HCT116 (cell line): ENCODE measurements around the gene SLC26A9. TPM values are rescaled to one million over a fixed set of nuclear protein-coding genes. Genes with fewer than 3 reads are reported as not detected.

Experiments used
- ATAC-seq: fragments of 200-7000 bp; cut with Tn5 transposase; 2 replicates; pipeline ENCODE4 v1.9.1; 2020; ENCODE audit warnings: mild to moderate bottlenecking, moderate library complexity
- BruUV-seq: library from RNA; stranded (reverse); fragments of 400-500 nt; replicated peaks from 2 replicates; lab custom pipeline; 2021; lab: Mats Ljungman, UMichigan
- CTCF ChIA-PET: fragments of 300-600 bp; sonication (Branson Sonifier 250); formaldehyde crosslinking; loops from one replicate; lab custom pipeline; 2021; ENCODE audit warnings: antibody characterized with exemption; lab: Charles Lee
- POLR2A ChIA-PET: fragments of 300-600, 350-600 bp; sonication (Branson Sonifier 250); formaldehyde crosslinking; loops from one replicate; lab custom pipeline; 2021; ENCODE audit warnings: antibody characterized with exemption; lab: Charles Lee
- RAD21 ChIA-PET, 2 experiments: fragments of 300-600 bp; sonication (Branson Sonifier 250); formaldehyde crosslinking; loops; one replicate each; lab custom pipeline; 2023; ENCODE audit warnings: low total read pairs in 2 of 2; ENCODE audit not compliant: uncharacterized antibody in 2 of 2, unreplicated experiment in 2 of 2, low non-redundant PET in 1 of 2; lab: Charles Lee
- DNase-seq: peaks from one replicate; pipeline ENCODE4 v3.0.0-alpha.2; 2010; ENCODE audit warnings: low read depth, low spot score
- H2AFZ ChIP-seq: fragments of 200-600 bp; shearing (Covaris generic), sonication (generic); 2 replicates; pipeline ENCODE4 v1.6.1; 2017; ENCODE audit warnings: low read depth, mixed run types, mixed read lengths, antibody characterized with exemption, low read length; ENCODE audit not compliant: poor library complexity, severe bottlenecking
- H3K27ac ChIP-seq: 2 replicates; pipeline ENCODE4 v1.5.1; 2012; ENCODE audit warnings: low read depth, low read length
- H3K27me3 ChIP-seq: fragments of 200-600 bp; sonication (generic); 2 replicates; pipeline ENCODE4 v1.6.1; 2016; ENCODE audit warnings: mixed run types, low read length, mixed read lengths; ENCODE audit not compliant: insufficient read depth
- H3K36me3 ChIP-seq, 2 experiments: fragments of 200-500 bp in 1 of 2; fragments of 200-600 bp in 1 of 2; sonication (Bioruptor generic) in 1 of 2; sonication (generic) in 1 of 2; 2 replicates each; pipeline versions ENCODE4 v1.5.1 to v1.6.1; 2014 to 2016; ENCODE audit warnings: low read length in 2 of 2, inconsistent platforms in 1 of 2, mixed read lengths in 1 of 2, mixed run types in 1 of 2; ENCODE audit not compliant: insufficient read depth in 2 of 2, control insufficient read depth in 1 of 2
- H3K4me1 ChIP-seq, 2 experiments: fragments of 200-600 bp in 1 of 2; sonication (generic) in 1 of 2; 2 replicates each; pipeline versions ENCODE4 v1.5.1 to v1.6.1; 2012 to 2017; ENCODE audit warnings: low read length in 2 of 2, inconsistent platforms in 1 of 2, mild to moderate bottlenecking in 1 of 2, mixed read lengths in 1 of 2, mixed run types in 1 of 2, moderate library complexity in 1 of 2; ENCODE audit not compliant: insufficient read depth in 2 of 2, control insufficient read depth in 1 of 2
- H3K4me2 ChIP-seq: fragments of 200-600 bp; sonication (generic); 2 replicates; pipeline ENCODE4 v1.6.1; 2017; ENCODE audit warnings: mixed run types, low read length, mixed read lengths
- H3K4me3 ChIP-seq, 2 experiments: fragments of 200-600 bp in 1 of 2; sonication (generic) in 1 of 2; replicated peaks in 1 of 2; 2 replicates each; pipeline ENCODE4 v1.5.1; 2011 to 2016; ENCODE audit warnings: low read length in 2 of 2, control low read depth in 1 of 2, low read depth in 1 of 2, mild to moderate bottlenecking in 1 of 2, mixed read lengths in 1 of 2, mixed run types in 1 of 2
- H3K79me2 ChIP-seq: fragments of 200-600 bp; sonication (generic); 2 replicates; pipeline ENCODE4 v1.6.1; 2017; ENCODE audit warnings: mild to moderate bottlenecking, mixed run types, low read length, moderate library complexity, mixed read lengths; ENCODE audit not compliant: insufficient read depth
- H3K9ac ChIP-seq: fragments of 200-600 bp; sonication (generic); 2 replicates; pipeline ENCODE4 v1.6.1; 2016; ENCODE audit warnings: low read length, mixed read lengths
- H3K9me2 ChIP-seq: fragments of 200-600 bp; sonication (generic), shearing (Covaris generic); 2 replicates; pipeline ENCODE4 v1.6.1; 2017; ENCODE audit warnings: mixed run types, mild to moderate bottlenecking, moderate library complexity; ENCODE audit not compliant: insufficient read depth
- H3K9me3 ChIP-seq, 2 experiments: fragments of 200-500 bp in 1 of 2; fragments of 200-600 bp in 1 of 2; sonication (Bioruptor generic) in 1 of 2; sonication (generic) in 1 of 2; 2 replicates each; pipeline ENCODE4 v1.6.1; 2014 to 2017; ENCODE audit warnings: low read length in 2 of 2, mixed read lengths in 2 of 2, inconsistent platforms in 1 of 2, low read depth in 1 of 2, mild to moderate bottlenecking in 1 of 2, mixed run types in 1 of 2, moderate library complexity in 1 of 2; ENCODE audit not compliant: control insufficient read depth in 1 of 2, insufficient read depth in 1 of 2
- H4K20me1 ChIP-seq: fragments of 200-600 bp; sonication (generic), shearing (Covaris generic); 2 replicates; pipeline ENCODE4 v1.6.1; 2017; ENCODE audit warnings: mixed run types, mild to moderate bottlenecking, moderate library complexity; ENCODE audit not compliant: insufficient read depth
- EGR1 ChIP-seq: IDR thresholded peaks from 2 replicates; pipeline ENCODE4 v1.6.1; 2012; ENCODE audit warnings: low read depth
- FOSL1 ChIP-seq: IDR thresholded peaks from 2 replicates; pipeline ENCODE4 v1.6.1; 2012; ENCODE audit warnings: low read depth
- POLR2A ChIP-seq: IDR thresholded peaks from 2 replicates; pipeline ENCODE4 v1.7.0; 2011; ENCODE audit warnings: borderline replicate concordance; ENCODE audit not compliant: insufficient read depth, insufficient read length; ENCODE audit errors: extremely low read depth
- POLR2AphosphoS5 ChIP-seq: IDR thresholded peaks from 2 replicates; pipeline ENCODE4 v1.6.1; 2011; ENCODE audit warnings: mild to moderate bottlenecking, low read depth, low read length, moderate library complexity
- SRF ChIP-seq: IDR thresholded peaks from 2 replicates; pipeline ENCODE4 v1.6.1; 2012; ENCODE audit warnings: low read depth
- intact Hi-C: fragments of 100-400 bp; cut with micrococcal nuclease; formaldehyde crosslinking; loops from 2 replicates; pipeline ENCODE4 v1.10.0; 2022
- total RNA-seq: library from RNA; stranded (reverse); gene quantifications from one replicate; pipeline ENCODE4 v1.2.1, GENCODE V29; 2021; ENCODE audit not compliant: unreplicated experiment
- TF ChIP-seq, protein P1 (sequence below): IDR thresholded peaks from 2 replicates; pipeline ENCODE4 v1.6.1; 2012

The SLC26A9 gene
- total RNA-seq, 1 experiment from 2014 or later: not detected

DNA sequence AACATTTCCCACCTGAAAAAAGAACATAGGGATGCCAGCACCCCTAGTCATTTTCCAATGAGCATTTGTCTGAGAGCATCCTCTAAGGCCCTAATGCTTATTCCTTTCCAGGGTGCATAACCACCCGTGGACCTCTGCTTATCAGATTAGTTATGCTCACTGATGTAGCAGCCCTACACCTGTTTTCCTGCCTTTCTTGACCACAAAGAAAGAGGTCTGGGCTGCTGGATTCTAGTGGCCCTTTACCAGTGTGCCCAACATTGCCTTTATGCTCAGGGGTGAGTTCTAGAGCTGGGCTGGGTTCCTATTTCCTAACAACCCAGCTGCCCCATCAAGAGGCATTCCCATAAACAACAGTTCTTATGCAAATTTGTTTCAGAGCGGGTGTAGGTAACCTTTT is 73.0 kb downstream of the SLC26A9 start:
- no peak overlapping the region for H3K4me2 ChIP-seq
- DNase-seq (no peak), ATAC-seq (no peak)
- ChIA-PET CTCF (no interaction called here), POLR2A (no interaction called here), RAD21 (no interaction called here)
- no peaks in the 10 kb centered on the region; a peak in 1 of 4 replicates for H3K9me3 ChIP-seq
- no peak overlapping the region for H2AFZ ChIP-seq
- no peak overlapping the region for H3K9ac ChIP-seq
- no peaks in the 10 kb centered on the region for H3K36me3 ChIP-seq
- H3K27me3 ChIP-seq: no peaks in the 10 kb centered on the region
- H4K20me1 ChIP-seq: no peaks in the 10 kb centered on the region
- H3K79me2 ChIP-seq: no peaks in the 10 kb centered on the region
- H3K4me3 ChIP-seq: no peak overlapping the region
- intact Hi-C loops: no loop called here
- no peak for TF ChIP-seq EGR1
- TF ChIP-seq FOSL1: no peak
- TF ChIP-seq, protein P1, sequence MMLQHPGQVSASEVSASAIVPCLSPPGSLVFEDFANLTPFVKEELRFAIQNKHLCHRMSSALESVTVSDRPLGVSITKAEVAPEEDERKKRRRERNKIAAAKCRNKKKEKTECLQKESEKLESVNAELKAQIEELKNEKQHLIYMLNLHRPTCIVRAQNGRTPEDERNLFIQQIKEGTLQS: no peak
- TF ChIP-seq POLR2AphosphoS5: no peak
- TF ChIP-seq SRF: no peak
- no peak for TF ChIP-seq POLR2A
- no peaks in the 10 kb centered on the region for H3K4me1 ChIP-seq
- no TSS peak for BruUV-seq
- no peaks in the 10 kb centered on the region for H3K9me2 ChIP-seq
- no peak overlapping the region for H3K27ac ChIP-seq

Other genes starting within 250 kb of the SLC26A9 start
- 237 TPM for gene NUCKS1, start 193.3 kb downstream of the SLC26A9 start, total RNA-seq
- gene RAB29, start 168.0 kb downstream of the SLC26A9 start, total RNA-seq: 17.7 TPM
- gene SLC41A1, start 130.3 kb downstream of the SLC26A9 start, total RNA-seq: 35.9 TPM
- gene PM20D1, start 93.3 kb downstream of the SLC26A9 start, total RNA-seq: not detected
- 0.22 TPM for gene RAB7B, start 59.9 kb upstream of the SLC26A9 start, total RNA-seq
- 0.12 TPM for gene CTSE, start 80.4 kb upstream of the SLC26A9 start, total RNA-seq
- gene RHEX, start 109.7 kb upstream of the SLC26A9 start, total RNA-seq: not detected
- gene AVPR1B, start 173.9 kb upstream of the SLC26A9 start, total RNA-seq: not detected